RKO (cell line): ENCODE results near the gene AFF2.

Experiments
- DNase-seq: peaks from one replicate; pipeline ENCODE4 v3.0.0-alpha.2; 2016; ENCODE audit warnings: low spot score

The AFF2 gene

GRCh38 chrX:149010013-149010852, 509.8 kb downstream of the AFF2 start:
- no peak for DNase-seq

- no peak for DNase-seq
These were observed 510.4 kb downstream of the AFF2 start for GRCh38 chrX:149010853-149011224.

GRCh38 chrX:149013081-149013480, 512.7 kb downstream of the AFF2 start:
- no peak for DNase-seq

- no peak for DNase-seq
These were observed 520.7 kb downstream of the AFF2 start for GRCh38 chrX:149021159-149021558.

- no peak for DNase-seq
These were observed 522.1 kb downstream of the AFF2 start for GRCh38 chrX:149022485-149022884.

- DNase-seq = no peak
These were observed 532.0 kb downstream of the AFF2 start for GRCh38 chrX:149032449-149032848.

GRCh38 chrX:149036086-149036485, 535.7 kb downstream of the AFF2 start:
- no peak for DNase-seq

- DNase-seq = no peak
These were observed 537.0 kb downstream of the AFF2 start for GRCh38 chrX:149037281-149037870.

GRCh38 chrX:149039057-149039456, 538.6 kb downstream of the AFF2 start:
- DNase-seq = no peak

- DNase-seq = no peak
These were observed 540.6 kb downstream of the AFF2 start for GRCh38 chrX:149040873-149041535.

- no peak for DNase-seq
These were observed 543.0 kb downstream of the AFF2 start for GRCh38 chrX:149043401-149043800.

GRCh38 chrX:149044471-149044870, 544.1 kb downstream of the AFF2 start:
- no peak for DNase-seq

GRCh38 chrX:149045645-149046210, 545.3 kb downstream of the AFF2 start:
- DNase-seq = no peak
